Limb (tissue), 2 donors: ENCODE measurements around the gene TANC2.
"Not testable (repeated sequence)": the region's sequence is repeated elsewhere in the genome, so short reads cannot be mapped to it uniquely, and the experiment has no call there.

ENCODE experiments used
- DNase-seq, 2 donors: peaks; one replicate each; pipeline ENCODE4 v3.0.0-alpha.2; 2016; ENCODE audit errors: extremely low spot score in 2 of 2

Gene TANC2

GRCh38 chr17:62963296-62963695 lies 2.7 kb upstream of the TANC2 start:
- no peak for DNase-seq

- no peak for DNase-seq
Measured at GRCh38 chr17:62964506-62964905, 1.5 kb upstream of the TANC2 start.

- DNase-seq: peak in 1 of 2 donors; percentile 33
Measured at GRCh38 chr17:62965174-62965685, 805 bp upstream of the TANC2 start.

- DNase-seq: peak in 1 of 2 donors; percentile 66
Measured at GRCh38 chr17:62966426-62967204, 580 bp downstream of the TANC2 start.

- no peak for DNase-seq
Measured at GRCh38 chr17:62967205-62967529, 1.1 kb downstream of the TANC2 start.

GRCh38 chr17:62968445-62968923 lies 2.4 kb downstream of the TANC2 start:
- DNase-seq: peak in 1 of 2 donors; percentile 86

- DNase-seq: no peak
Measured at GRCh38 chr17:62970610-62971009, 4.6 kb downstream of the TANC2 start.

- no peak for DNase-seq
Measured at GRCh38 chr17:62971853-62972252, 5.8 kb downstream of the TANC2 start.

GRCh38 chr17:62974788-62975187 lies 8.8 kb downstream of the TANC2 start:
- no peak for DNase-seq

- DNase-seq: no peak
Measured at GRCh38 chr17:62975206-62975605, 9.2 kb downstream of the TANC2 start.

GRCh38 chr17:62976643-62977231 lies 10.7 kb downstream of the TANC2 start:
- not testable (repeated sequence) for DNase-seq

- no peak for DNase-seq
Measured at GRCh38 chr17:62980842-62981241, 14.8 kb downstream of the TANC2 start.

GRCh38 chr17:62981933-62982332 lies 15.9 kb downstream of the TANC2 start:
- no peak for DNase-seq

- DNase-seq: no peak
Measured at GRCh38 chr17:62984801-62985200, 18.8 kb downstream of the TANC2 start.

- peak in 1 of 2 donors; percentile 17 for DNase-seq
Measured at GRCh38 chr17:62986549-62986948, 20.5 kb downstream of the TANC2 start.

GRCh38 chr17:62987136-62987535 lies 21.1 kb downstream of the TANC2 start:
- no peak for DNase-seq

- DNase-seq: no peak
Measured at GRCh38 chr17:62989501-62989900, 23.5 kb downstream of the TANC2 start.

GRCh38 chr17:62994931-62995330 lies 28.9 kb downstream of the TANC2 start:
- no peak for DNase-seq

GRCh38 chr17:62995377-62995885 lies 29.4 kb downstream of the TANC2 start:
- DNase-seq: no peak

GRCh38 chr17:62996221-62996620 lies 30.2 kb downstream of the TANC2 start:
- DNase-seq: no peak

- DNase-seq: no peak
Measured at GRCh38 chr17:62998166-62998565, 32.1 kb downstream of the TANC2 start.

GRCh38 chr17:62998665-62999393 lies 32.8 kb downstream of the TANC2 start:
- no peak for DNase-seq
